Glutamatergic neuron (in vitro differentiated cells): ENCODE measurements around the gene PTPN3. TPM values are rescaled to one million over a fixed set of nuclear protein-coding genes. Genes with fewer than 3 reads are reported as not detected.
"Not testable (repeated sequence)": the region's sequence is repeated elsewhere in the genome, so short reads cannot be mapped to it uniquely, and the experiment has no call there.

Experiments
- DNase-seq: peaks from one replicate; pipeline ENCODE4 v3.0.0; 2022
- H3K27ac Mint-ChIP-seq: one replicate; pipeline ENCODE4 v1.8.0; 2020; ENCODE audit warnings: mild to moderate bottlenecking, mixed read lengths, inconsistent platforms; ENCODE audit not compliant: unreplicated experiment
- H3K27me3 Mint-ChIP-seq: one replicate; pipeline ENCODE4 v1.8.0; 2020; ENCODE audit warnings: mild to moderate bottlenecking, moderate library complexity, mixed read lengths, inconsistent platforms; ENCODE audit not compliant: unreplicated experiment
- H3K36me3 Mint-ChIP-seq: one replicate; pipeline ENCODE4 v1.8.0; 2020; ENCODE audit warnings: mild to moderate bottlenecking, mixed read lengths, inconsistent platforms; ENCODE audit not compliant: unreplicated experiment
- H3K4me1 Mint-ChIP-seq: one replicate; pipeline ENCODE4 v1.8.0; 2020; ENCODE audit warnings: mild to moderate bottlenecking, low read depth, mixed read lengths, inconsistent platforms; ENCODE audit not compliant: unreplicated experiment
- H3K4me3 Mint-ChIP-seq: one replicate; pipeline ENCODE4 v1.8.0; 2020; ENCODE audit warnings: mild to moderate bottlenecking, mixed read lengths, inconsistent platforms; ENCODE audit not compliant: unreplicated experiment
- H3K9me3 Mint-ChIP-seq: one replicate; pipeline ENCODE4 v1.8.0; 2020; ENCODE audit warnings: mild to moderate bottlenecking, moderate library complexity, mixed read lengths, inconsistent platforms; ENCODE audit not compliant: unreplicated experiment
- CTCF ChIP-seq: fragments of 200-600 bp; sonication (generic); IDR thresholded peaks from one replicate; pipeline ENCODE4 v1.5.0; 2021; ENCODE audit not compliant: partially characterized antibody, unreplicated experiment
- long read RNA-seq: library from polyadenylated mRNA; unstranded; transcript quantifications from one replicate; pipeline ENCODE4 v2.0.0, GENCODE V29; 2020; ENCODE audit not compliant: unreplicated experiment
- total RNA-seq: library from RNA; stranded (reverse); fragmentation: NEBNext Ultra II Directional; extraction: Animal tissue kit (Norgen Biotek cat#: 25700); gene quantifications from one replicate; pipeline ENCODE4 v1.2.1, GENCODE V29; 2021; ENCODE audit not compliant: unreplicated experiment

Gene PTPN3
- total RNA-seq: 1.6 TPM
- long read RNA-seq: 0 reads

DNA sequence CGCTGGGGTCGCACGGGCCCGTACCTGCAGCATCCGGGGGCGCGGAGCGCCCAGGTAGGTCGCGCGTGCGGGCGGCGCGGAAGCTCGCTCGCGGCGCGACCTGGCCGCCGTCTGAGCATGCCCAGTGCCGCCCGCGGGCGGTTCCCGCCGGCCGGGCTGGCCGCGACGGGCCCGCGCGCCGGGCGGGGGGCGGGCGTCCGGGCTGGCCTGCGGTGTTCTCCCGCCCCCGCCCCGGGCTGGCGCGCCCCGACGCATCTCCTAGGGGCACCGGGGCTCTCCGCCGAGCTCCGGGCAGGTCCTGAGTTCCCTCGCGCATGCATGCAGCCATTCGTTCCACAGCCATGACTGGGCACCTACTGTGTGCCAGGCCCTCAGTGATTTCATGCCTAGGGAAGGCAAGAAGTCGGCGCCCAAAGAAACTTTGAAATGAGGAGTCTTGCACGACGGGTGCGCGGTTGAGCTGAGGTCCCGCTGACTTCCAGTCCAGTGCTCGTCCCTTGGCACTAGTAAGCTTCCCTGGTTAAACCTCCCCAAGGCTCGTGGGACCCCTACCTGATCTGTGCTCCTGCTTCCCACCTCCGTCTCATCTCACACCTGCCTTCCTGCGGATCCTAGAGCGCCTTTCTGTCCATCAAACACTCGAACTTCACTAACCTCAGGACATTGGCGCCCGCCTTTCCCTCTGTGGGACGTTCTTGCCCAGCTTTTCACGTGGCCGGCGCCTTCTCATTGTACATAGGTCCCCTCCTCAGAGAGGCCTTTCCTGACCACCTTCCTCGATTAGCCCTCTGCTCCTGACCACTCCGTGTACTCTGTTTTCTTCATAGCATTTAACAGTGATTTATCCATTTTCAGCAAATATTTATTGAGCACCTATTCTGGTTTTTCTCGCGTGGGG lies at the start of gene PTPN3:
Gene PTPN3, minus strand, starts transcription at position 113 of the 898 bp plus-strand sequence. CDS start 34,873 bp downstream, outside the sequence.
- no peak within 1 kb of the TSS for H3K27ac Mint-ChIP-seq
- no peak for TF ChIP-seq CTCF
- H3K4me3 Mint-ChIP-seq: peak within 1 kb of the TSS; percentile 80
- H3K36me3 Mint-ChIP-seq: peaks cover 4% of the 10 kb centered on the region
- no peak for DNase-seq
- H3K4me1 Mint-ChIP-seq: peaks cover 11% of the 10 kb centered on the region
- peaks cover 23% of the 10 kb centered on the region for H3K27me3 Mint-ChIP-seq
- H3K9me3 Mint-ChIP-seq: peaks cover 12% of the 10 kb centered on the region

DNA sequence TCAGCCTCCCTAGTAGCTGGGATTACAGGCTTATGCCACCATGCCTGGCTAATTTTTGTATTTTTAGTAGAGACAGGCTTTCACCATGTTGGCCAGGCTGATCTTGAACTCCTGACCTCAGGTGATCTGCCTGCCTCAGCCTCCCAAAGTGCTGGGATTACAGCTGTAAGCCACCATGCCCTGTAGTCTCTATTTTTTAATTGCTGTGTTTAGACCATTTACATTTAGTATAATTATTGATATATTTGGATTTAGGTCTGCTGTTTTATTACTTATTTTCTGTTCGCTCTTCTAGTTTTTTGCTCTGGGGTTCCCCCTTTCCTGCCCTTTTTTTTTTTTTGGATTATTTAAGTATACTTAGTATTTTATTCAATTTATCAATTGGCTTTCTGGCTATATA lies 46.8 kb upstream of the PTPN3 start:
- not testable (repeated sequence) for DNase-seq, H3K4me1 Mint-ChIP-seq, H3K4me3 Mint-ChIP-seq, H3K27me3 Mint-ChIP-seq, H3K36me3 Mint-ChIP-seq, H3K27ac Mint-ChIP-seq, H3K9me3 Mint-ChIP-seq

DNA sequence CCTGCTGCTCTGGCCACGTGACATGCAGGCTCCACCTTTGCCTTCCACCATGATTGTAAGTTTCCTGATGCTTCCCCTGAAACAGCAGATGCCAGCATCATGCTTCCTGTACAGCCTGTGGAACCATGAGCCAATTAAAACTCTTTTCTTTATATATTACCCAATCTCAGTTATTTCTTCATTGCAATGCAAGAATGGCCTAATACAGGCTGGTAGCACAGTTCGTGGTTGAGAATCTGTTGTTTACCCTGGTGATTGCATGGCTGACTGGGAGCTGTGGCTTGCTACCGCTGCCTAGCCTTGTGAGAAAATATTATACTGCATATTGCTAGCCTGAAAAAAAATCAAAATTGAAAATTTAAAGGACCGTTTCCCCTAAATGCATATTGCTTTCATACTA lies 44.8 kb upstream of the PTPN3 start:
- Mint-ChIP-seq H3K9me3 (peaks cover 1% of the 10 kb centered on the region), H3K4me1 (no peaks in the 10 kb centered on the region), H3K27ac (no peak overlapping the region), H3K36me3 (no peaks in the 10 kb centered on the region), H3K27me3 (no peaks in the 10 kb centered on the region), H3K4me3 (no peak overlapping the region)
- no peak for DNase-seq
- TF ChIP-seq CTCF: no peak

DNA sequence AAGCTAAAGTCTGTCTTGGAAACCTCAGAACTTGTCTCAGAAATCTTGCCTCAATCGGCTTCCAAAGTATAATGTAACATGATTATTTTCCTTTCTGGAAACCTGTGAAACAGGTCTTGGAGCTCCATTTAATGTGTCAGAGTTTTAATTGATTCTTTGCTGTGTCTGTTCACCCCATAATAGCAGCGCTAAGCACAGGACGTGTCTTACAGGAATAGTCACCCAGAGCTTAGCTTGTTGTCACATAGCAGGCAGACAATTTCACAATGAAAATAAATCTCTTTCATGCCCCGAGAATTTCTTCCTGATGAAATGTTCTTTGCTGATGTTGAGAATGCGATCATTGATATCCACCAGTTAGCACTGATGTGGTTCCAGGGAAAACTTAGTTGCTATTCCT lies 40.2 kb upstream of the PTPN3 start:
- Mint-ChIP-seq H3K4me3 (no peak overlapping the region), H3K4me1 (no peaks in the 10 kb centered on the region), H3K36me3 (peaks cover 7% of the 10 kb centered on the region), H3K27ac (no peak overlapping the region), H3K9me3 (no peaks in the 10 kb centered on the region), H3K27me3 (no peaks in the 10 kb centered on the region)
- no peak for TF ChIP-seq CTCF
- DNase-seq: no peak

DNA sequence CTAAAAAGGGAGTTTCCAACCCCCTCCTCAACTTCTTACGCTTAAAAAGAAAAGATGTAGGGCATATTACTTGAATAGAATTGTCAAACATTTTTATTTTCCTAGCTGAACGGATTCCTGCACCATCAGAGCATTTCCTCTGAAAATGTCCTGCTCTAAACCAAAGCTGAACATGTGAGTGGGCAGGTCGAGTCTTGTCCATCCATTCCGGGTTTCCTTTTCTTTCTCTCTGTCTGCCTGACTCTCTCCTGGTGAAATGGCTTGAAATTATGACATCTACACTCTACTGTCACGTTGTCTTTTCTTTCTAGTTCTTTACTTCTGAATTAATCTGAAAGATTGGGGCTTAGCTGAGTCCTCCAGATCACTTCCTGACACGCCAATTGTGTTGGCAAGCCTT lies 39.2 kb upstream of the PTPN3 start:
- no peak for DNase-seq
- H3K4me1 Mint-ChIP-seq: no peaks in the 10 kb centered on the region
- no peak overlapping the region for H3K27ac Mint-ChIP-seq
- no peak for TF ChIP-seq CTCF
- peaks cover 8% of the 10 kb centered on the region for H3K36me3 Mint-ChIP-seq
- H3K9me3 Mint-ChIP-seq: no peaks in the 10 kb centered on the region
- H3K4me3 Mint-ChIP-seq: no peak overlapping the region
- H3K27me3 Mint-ChIP-seq: no peaks in the 10 kb centered on the region
